Measurements from ENCODE around the gene OBSL1. TPM values are rescaled to one million over a fixed set of nuclear protein-coding genes. Genes with fewer than 3 reads are reported as not detected.

Gene OBSL1
- total RNA-seq, 3 donors from 2014 or later, result 69.2 to 91.9 (median 73.1) TPM

DNA sequence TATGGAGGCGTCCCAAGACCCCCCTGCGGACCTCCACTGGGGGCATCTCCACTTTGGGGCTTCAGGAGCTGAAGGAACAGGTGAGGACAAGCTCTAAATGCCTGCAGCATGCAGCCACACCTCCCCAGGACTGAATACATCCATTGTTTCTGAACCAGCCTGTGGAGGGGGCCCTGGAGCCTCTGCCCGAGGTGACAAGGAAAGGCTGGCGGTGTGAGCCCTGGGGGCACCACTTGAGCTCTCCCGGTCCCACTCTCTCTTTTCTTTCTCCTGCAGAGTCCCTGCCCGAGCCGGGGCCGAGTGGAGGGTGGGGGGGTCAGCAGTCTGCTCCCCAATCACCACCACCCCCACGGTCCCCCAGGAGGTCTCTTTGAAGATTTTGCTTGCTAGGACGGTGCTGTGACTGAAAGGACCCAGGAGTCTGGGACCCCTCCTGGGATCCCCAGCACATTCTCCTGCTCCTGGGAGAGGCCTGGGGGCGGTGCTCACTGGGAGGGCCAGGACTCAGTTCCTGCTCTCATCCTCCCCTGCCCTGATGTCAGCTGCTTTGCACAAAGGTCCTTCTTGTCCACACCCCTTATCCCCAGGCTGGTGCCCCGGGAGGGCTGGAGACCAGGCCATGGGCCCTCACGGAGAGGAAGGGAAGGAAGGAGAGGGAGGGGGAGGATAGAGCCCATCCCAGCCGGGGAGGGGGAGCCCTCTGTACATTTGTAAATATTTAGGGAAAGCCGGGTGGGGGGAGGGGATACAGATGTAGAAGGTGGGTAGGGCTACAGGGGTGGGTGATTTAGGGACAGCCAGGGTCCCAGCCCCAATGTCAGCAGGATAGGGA lies 33.5 kb downstream of the OBSL1 start:
- peaks cover 3 to 8% of the 10 kb centered on the region in 2 donors for H3K4me1 ChIP-seq
- no peak for DNase-seq (ENCODE audit: low spot score in 2 of 2)
- H3K4me3 ChIP-seq, result no peak overlapping the region
- peak overlapping the region; percentile 12 to 35 for H3K27ac ChIP-seq
- H3K27me3 ChIP-seq, result no peaks in the 10 kb centered on the region
- H3K9me3 ChIP-seq, result no peaks in the 10 kb centered on the region
- TF ChIP-seq, protein P1, sequence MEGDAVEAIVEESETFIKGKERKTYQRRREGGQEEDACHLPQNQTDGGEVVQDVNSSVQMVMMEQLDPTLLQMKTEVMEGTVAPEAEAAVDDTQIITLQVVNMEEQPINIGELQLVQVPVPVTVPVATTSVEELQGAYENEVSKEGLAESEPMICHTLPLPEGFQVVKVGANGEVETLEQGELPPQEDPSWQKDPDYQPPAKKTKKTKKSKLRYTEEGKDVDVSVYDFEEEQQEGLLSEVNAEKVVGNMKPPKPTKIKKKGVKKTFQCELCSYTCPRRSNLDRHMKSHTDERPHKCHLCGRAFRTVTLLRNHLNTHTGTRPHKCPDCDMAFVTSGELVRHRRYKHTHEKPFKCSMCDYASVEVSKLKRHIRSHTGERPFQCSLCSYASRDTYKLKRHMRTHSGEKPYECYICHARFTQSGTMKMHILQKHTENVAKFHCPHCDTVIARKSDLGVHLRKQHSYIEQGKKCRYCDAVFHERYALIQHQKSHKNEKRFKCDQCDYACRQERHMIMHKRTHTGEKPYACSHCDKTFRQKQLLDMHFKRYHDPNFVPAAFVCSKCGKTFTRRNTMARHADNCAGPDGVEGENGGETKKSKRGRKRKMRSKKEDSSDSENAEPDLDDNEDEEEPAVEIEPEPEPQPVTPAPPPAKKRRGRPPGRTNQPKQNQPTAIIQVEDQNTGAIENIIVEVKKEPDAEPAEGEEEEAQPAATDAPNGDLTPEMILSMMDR (IDR thresholded peaks at IDR 0.05), result no peak
- no peak for TF ChIP-seq POLR2AphosphoS5 (IDR thresholded peaks at IDR 0.05)
- TF ChIP-seq POLR2A (IDR thresholded peaks at IDR 0.05), result no peak
- intact Hi-C loops (cut with DNase I; ENCODE audit: low total_unique reads), result no loop called here
- H3K36me3 ChIP-seq, result no peaks in the 10 kb centered on the region

- no peaks in the 10 kb centered on the region for H3K9me3 ChIP-seq
- intact Hi-C loops (cut with DNase I; ENCODE audit: low total_unique reads), result no loop called here
- no peak overlapping the region for H3K4me3 ChIP-seq
- no peaks in the 10 kb centered on the region for H3K36me3 ChIP-seq
- TF ChIP-seq POLR2A (IDR thresholded peaks at IDR 0.05), result no peak
- TF ChIP-seq, protein P1 (IDR thresholded peaks at IDR 0.05), result no peak
- TF ChIP-seq POLR2AphosphoS5 (IDR thresholded peaks at IDR 0.05), result no peak
- no peak for DNase-seq (ENCODE audit: low spot score in 2 of 2)
- H3K4me1 ChIP-seq, result peaks cover 2 to 3% of the 10 kb centered on the region in 2 donors
- no peaks in the 10 kb centered on the region for H3K27me3 ChIP-seq
- peak overlapping the region; percentile 12 to 35 for H3K27ac ChIP-seq
Observed at GRCh38 chr2:219536967-219537366, 34.4 kb downstream of the OBSL1 start.

GRCh38 chr2:219536425-219536824 lies 34.9 kb downstream of the OBSL1 start:
- Histone ChIP-seq H3K27ac (no peak overlapping the region), H3K4me1 (peaks cover 0 to 3% of the 10 kb centered on the region in 2 donors), H3K4me3 (no peak overlapping the region), H3K9me3 (no peaks in the 10 kb centered on the region), H3K36me3 (no peaks in the 10 kb centered on the region), H3K27me3 (peaks cover 0 to 5% of the 10 kb centered on the region in 2 donors)
- intact Hi-C loops (cut with DNase I; ENCODE audit: low total_unique reads), result no loop called here
- TF ChIP-seq POLR2AphosphoS5 (IDR thresholded peaks at IDR 0.05) (no peak), POLR2A (IDR thresholded peaks at IDR 0.05) (no peak)
- TF ChIP-seq, protein P1 (IDR thresholded peaks at IDR 0.05), result no peak
- no peak for DNase-seq (ENCODE audit: low spot score in 2 of 2)

DNA sequence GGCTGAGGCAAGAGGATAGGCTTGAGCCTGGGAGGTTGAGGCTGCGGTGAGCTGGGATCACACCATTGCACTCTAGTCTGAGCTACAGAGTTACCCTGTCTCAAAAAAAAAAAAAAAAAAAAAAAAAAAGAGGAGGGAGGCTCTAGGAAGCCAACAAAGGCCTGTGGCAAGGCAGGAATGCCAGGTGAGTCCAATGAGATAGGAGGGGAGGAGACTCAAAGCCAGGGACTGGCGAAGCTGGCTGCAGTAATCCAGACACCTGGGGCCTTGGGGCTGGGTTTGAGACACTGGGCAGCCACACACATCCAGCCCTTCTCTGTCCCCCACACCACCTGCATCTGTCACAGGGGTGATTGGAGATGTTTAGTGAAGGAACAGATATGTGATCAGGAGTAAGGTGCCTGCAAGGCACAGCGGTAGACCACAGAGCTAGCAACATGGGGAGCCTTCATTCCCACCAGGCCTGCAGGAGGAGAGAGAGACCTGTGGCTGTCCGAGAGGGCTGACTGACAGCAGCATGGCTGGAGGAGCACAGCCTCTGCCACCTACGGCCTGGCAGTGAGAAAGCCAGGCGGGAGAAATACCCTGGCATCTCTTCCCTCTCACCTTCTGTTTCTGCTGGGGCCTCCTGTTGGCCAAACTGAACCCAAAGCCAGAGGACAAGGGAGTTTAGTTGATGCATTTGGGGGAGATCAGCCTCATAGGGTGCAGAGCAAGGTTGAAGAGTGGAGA lies 37.2 kb downstream of the OBSL1 start:
- Histone ChIP-seq H3K4me1 (peaks cover 0 to 3% of the 10 kb centered on the region in 2 donors), H3K9me3 (no peaks in the 10 kb centered on the region), H3K27ac (no peak overlapping the region), H3K36me3 (no peaks in the 10 kb centered on the region), H3K4me3 (no peak overlapping the region), H3K27me3 (peaks cover 0 to 20% of the 10 kb centered on the region in 2 donors)
- DNase-seq (ENCODE audit: low spot score in 2 of 2), result no peak
- TF ChIP-seq, protein P1 (IDR thresholded peaks at IDR 0.05), result no peak
- TF ChIP-seq POLR2AphosphoS5 (IDR thresholded peaks at IDR 0.05), result no peak
- TF ChIP-seq POLR2A (IDR thresholded peaks at IDR 0.05), result no peak
- intact Hi-C loops (cut with DNase I; ENCODE audit: low total_unique reads), result no loop called here

- Histone ChIP-seq H3K4me1 (no peaks in the 10 kb centered on the region), H3K27ac (no peak overlapping the region), H3K4me3 (no peak overlapping the region), H3K36me3 (no peaks in the 10 kb centered on the region), H3K9me3 (no peaks in the 10 kb centered on the region), H3K27me3 (peaks cover 0 to 27% of the 10 kb centered on the region in 2 donors)
- intact Hi-C loops (cut with DNase I; ENCODE audit: low total_unique reads), result no loop called here
- TF ChIP-seq, protein P1 (IDR thresholded peaks at IDR 0.05), result no peak
- no peak for TF ChIP-seq POLR2A (IDR thresholded peaks at IDR 0.05)
- no peak for TF ChIP-seq POLR2AphosphoS5 (IDR thresholded peaks at IDR 0.05)
- no peak for DNase-seq (ENCODE audit: low spot score in 2 of 2)
Observed at GRCh38 chr2:219532378-219532649, 39.0 kb downstream of the OBSL1 start.
